Mesothelial cell of epicardium (in vitro differentiated cells): ENCODE results near the gene NALCN. TPM values are rescaled to one million over a fixed set of nuclear protein-coding genes. Genes with fewer than 3 reads are reported as not detected.

Experiments
- DNase-seq, 2 experiments: peaks; one replicate each; pipeline ENCODE4 v3.0.0; 2021; ENCODE audit warnings: low spot score in 2 of 2; ENCODE audit not compliant: unreplicated experiment in 2 of 2
- H3K27ac Mint-ChIP-seq: 2 replicates; pipeline ENCODE4 v1.8.0; 2021; ENCODE audit warnings: mixed read lengths
- H3K27me3 Mint-ChIP-seq: 2 replicates; pipeline ENCODE4 v1.8.0; 2021; ENCODE audit warnings: low read depth, mixed read lengths
- H3K36me3 Mint-ChIP-seq: 2 replicates; pipeline ENCODE4 v1.8.0; 2021; ENCODE audit warnings: mixed read lengths
- H3K4me1 Mint-ChIP-seq: 2 replicates; pipeline ENCODE4 v1.8.0; 2021; ENCODE audit warnings: mixed read lengths
- H3K4me3 Mint-ChIP-seq: 2 replicates; pipeline ENCODE4 v1.8.0; 2021; ENCODE audit warnings: mild to moderate bottlenecking, moderate library complexity, mixed read lengths
- H3K9me3 Mint-ChIP-seq: 2 replicates; pipeline ENCODE4 v1.8.0; 2021; ENCODE audit warnings: mixed read lengths
- total RNA-seq: library from RNA; stranded (reverse); gene quantifications from 3 replicates; pipeline ENCODE4 v1.2.1, GENCODE V29; 2021
- TF ChIP-seq, protein P1 (sequence below): fragments of 200-600 bp; sonication (generic); IDR thresholded peaks from one replicate; pipeline ENCODE4 v1.5.0; 2021; ENCODE audit warnings: antibody characterized with exemption; ENCODE audit not compliant: unreplicated experiment

NALCN gene
- total RNA-seq, 1 donor from 2014 or later: 2.2 TPM

DNA sequence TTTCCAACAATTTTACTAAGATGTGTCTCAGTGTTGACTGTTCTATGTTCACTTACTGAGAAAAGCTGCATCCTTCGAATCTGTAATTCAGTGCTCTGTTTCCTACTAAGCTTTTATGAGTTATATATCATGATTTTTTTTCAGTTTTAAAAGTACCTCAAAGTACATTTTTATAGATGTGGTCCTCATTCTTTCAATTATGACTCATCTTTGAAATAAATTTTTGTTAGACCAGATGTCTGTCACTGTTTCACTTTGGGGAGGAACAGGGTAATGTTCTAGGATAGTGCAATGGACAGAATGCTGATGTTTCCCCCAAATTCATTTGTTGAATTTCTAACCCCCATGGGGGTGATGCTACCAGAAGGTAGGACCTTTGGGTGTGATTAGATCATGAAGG, 74.8 kb downstream of the NALCN start:
- DNase-seq: no peak
- Mint-ChIP-seq H3K36me3 (no peaks in the 10 kb centered on the region), H3K4me1 (no peaks in the 10 kb centered on the region), H3K27me3 (peaks cover 10% of the 10 kb centered on the region), H3K9me3 (no peaks in the 10 kb centered on the region), H3K4me3 (no peak overlapping the region), H3K27ac (no peak overlapping the region)
- TF ChIP-seq, protein P1, sequence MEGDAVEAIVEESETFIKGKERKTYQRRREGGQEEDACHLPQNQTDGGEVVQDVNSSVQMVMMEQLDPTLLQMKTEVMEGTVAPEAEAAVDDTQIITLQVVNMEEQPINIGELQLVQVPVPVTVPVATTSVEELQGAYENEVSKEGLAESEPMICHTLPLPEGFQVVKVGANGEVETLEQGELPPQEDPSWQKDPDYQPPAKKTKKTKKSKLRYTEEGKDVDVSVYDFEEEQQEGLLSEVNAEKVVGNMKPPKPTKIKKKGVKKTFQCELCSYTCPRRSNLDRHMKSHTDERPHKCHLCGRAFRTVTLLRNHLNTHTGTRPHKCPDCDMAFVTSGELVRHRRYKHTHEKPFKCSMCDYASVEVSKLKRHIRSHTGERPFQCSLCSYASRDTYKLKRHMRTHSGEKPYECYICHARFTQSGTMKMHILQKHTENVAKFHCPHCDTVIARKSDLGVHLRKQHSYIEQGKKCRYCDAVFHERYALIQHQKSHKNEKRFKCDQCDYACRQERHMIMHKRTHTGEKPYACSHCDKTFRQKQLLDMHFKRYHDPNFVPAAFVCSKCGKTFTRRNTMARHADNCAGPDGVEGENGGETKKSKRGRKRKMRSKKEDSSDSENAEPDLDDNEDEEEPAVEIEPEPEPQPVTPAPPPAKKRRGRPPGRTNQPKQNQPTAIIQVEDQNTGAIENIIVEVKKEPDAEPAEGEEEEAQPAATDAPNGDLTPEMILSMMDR: no peak

DNA sequence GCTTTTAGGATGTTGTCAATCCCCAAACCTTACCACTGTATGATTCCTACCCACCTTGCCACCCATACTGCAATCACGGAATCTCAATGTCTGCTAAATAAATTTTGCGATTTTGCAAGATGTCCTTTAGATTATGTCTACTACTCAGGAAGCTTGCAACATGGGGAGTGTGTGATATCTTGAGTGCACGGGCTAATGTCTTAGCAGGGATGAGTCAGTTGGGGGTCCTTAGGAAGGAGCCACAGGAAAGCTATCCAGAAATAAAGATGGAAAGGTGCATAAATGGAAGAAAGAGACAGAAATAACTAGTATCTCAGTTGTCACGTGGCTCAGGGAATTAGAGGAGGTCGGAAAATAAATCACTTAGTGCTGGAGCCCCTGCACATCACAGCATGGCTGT, 77.1 kb downstream of the NALCN start:
- H3K4me3 Mint-ChIP-seq: no peak overlapping the region
- no peaks in the 10 kb centered on the region for H3K9me3 Mint-ChIP-seq
- no peaks in the 10 kb centered on the region for H3K4me1 Mint-ChIP-seq
- H3K27ac Mint-ChIP-seq: no peak overlapping the region
- no peak for DNase-seq
- no peaks in the 10 kb centered on the region for H3K36me3 Mint-ChIP-seq
- TF ChIP-seq, protein P1: no peak
- peaks cover 15% of the 10 kb centered on the region for H3K27me3 Mint-ChIP-seq

DNA sequence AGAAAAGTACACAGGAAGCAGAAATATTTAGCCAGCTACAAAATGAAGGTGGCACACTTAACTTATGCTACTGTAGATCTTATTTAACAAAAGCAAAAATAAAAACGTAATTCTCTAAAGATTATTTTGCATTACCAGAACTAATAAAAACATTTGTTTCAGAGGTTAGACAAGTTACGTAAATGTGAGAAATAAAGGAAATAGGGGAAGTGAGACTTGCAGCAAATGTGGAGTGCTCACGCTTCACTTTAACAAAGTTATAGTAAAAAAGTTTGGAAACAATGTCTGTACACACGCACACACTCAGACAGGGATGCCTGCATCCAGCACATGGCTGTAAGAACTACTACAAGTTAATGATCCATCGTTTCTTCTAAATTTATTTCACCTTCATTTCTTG, 83.7 kb downstream of the NALCN start:
- H3K4me3 Mint-ChIP-seq: no peak overlapping the region
- DNase-seq: no peak
- H3K27ac Mint-ChIP-seq: no peak overlapping the region
- H3K9me3 Mint-ChIP-seq: no peaks in the 10 kb centered on the region
- no peaks in the 10 kb centered on the region for H3K4me1 Mint-ChIP-seq
- no peaks in the 10 kb centered on the region for H3K36me3 Mint-ChIP-seq
- TF ChIP-seq, protein P1: no peak
- peaks cover 15% of the 10 kb centered on the region for H3K27me3 Mint-ChIP-seq

DNA sequence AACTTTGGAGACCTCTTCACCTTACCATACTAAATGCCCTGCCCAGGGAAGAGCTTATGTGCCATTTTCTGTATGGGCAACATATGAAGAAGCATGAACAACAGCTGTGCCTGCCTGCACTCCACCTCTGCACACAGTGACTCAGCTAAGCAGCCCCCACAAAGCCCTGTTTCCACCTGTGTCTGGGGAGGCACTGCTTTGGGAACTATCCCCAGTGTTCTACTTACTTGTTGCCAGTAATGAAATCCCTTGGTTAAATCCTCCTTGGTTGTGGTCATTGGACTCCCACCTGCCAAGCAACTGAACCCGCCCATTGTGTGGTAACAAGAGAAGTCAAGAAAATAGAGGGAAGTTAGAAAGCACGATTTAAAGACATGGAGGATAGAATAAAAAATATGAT, 84.6 kb downstream of the NALCN start:
- Mint-ChIP-seq H3K9me3 (no peaks in the 10 kb centered on the region), H3K36me3 (no peaks in the 10 kb centered on the region), H3K4me3 (no peak overlapping the region), H3K4me1 (no peaks in the 10 kb centered on the region), H3K27ac (no peak overlapping the region), H3K27me3 (peaks cover 17% of the 10 kb centered on the region)
- TF ChIP-seq, protein P1: no peak
- DNase-seq: no peak

DNA sequence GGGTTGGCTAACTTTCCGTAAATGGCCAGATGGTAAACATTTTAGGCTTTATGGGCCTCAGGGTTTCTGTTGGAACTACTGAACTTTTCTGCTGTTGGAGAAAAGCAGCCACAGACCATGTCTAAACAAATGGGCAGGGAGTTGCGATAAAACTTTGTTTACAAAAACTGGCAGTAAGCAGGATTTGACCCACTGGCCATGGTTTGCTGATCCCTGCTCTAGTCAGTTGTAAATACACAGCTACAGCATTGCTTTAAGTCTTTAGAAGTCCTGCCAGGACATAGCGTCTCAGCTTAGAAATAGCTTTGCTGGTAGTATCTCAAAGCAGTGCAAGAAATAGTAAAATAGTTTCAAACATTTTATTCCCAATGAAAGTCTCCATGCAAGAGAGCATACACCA, 88.4 kb downstream of the NALCN start:
- DNase-seq: no peak
- Mint-ChIP-seq H3K4me1 (peaks cover 2% of the 10 kb centered on the region), H3K9me3 (no peaks in the 10 kb centered on the region), H3K27me3 (peaks cover 9% of the 10 kb centered on the region), H3K4me3 (no peak overlapping the region), H3K36me3 (no peaks in the 10 kb centered on the region), H3K27ac (no peak overlapping the region)
- TF ChIP-seq, protein P1: no peak

DNA sequence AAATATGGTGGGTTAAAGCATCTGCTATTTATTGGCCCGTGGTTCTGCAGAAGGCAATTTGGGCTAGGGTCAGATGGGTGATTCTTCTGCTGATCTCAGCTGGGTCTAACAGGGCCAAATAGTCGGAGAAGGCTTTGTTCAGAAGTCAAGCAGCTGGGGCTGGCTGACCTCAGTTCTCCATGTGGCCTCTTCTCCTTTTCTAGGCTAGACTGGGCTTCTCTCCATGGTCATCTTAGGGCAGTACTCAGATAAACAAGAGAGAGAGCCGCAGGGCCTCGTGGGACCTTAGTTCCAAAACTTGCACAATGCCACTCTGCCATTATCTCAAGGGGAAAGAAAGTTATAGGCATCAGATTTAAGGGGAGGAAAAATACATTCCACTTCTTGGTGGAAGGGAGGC, 89.6 kb downstream of the NALCN start:
- H3K4me1 Mint-ChIP-seq: peaks cover 2% of the 10 kb centered on the region
- peaks cover 7% of the 10 kb centered on the region for H3K27me3 Mint-ChIP-seq
- no peaks in the 10 kb centered on the region for H3K36me3 Mint-ChIP-seq
- TF ChIP-seq, protein P1: no peak
- no peak overlapping the region for H3K27ac Mint-ChIP-seq
- no peak for DNase-seq
- no peak overlapping the region for H3K4me3 Mint-ChIP-seq
- no peaks in the 10 kb centered on the region for H3K9me3 Mint-ChIP-seq
